Measurements from ENCODE around the gene HJV.

- TF ChIP-seq CTCF (conservative IDR thresholded peaks at IDR 0.05 in 1 of 2, IDR thresholded peaks at IDR 0.05 in 1 of 2; ENCODE audit: extremely low read depth in 1 of 2, insufficient read depth in 1 of 2, low read depth in 1 of 2, low read length in 2 of 2) (no peak), EZH2 (IDR thresholded peaks at IDR 0.05; ENCODE audit: borderline replicate concordance, low read length) (no peak)
Observed at GRCh38 chr1:146029117-146029516, 7.6 kb upstream of the HJV start.
